ENCODE results near the gene GMDS.

The GMDS gene

GRCh38 chr6:1873781-1874180 is 371.6 kb downstream of the GMDS start:
- no peaks in the 10 kb centered on the region for H3K9me3 ChIP-seq (ENCODE audit: insufficient read depth, low read depth, low read length)
- no peaks in the 10 kb centered on the region for H3K27me3 ChIP-seq (ENCODE audit: insufficient read depth, low read length)
- H3K9ac ChIP-seq (ENCODE audit: low read length): no peak overlapping the region
- no peak overlapping the region for H3K14ac ChIP-seq (ENCODE audit: low read length)
- H4K12ac ChIP-seq (ENCODE audit: low read depth, low read length): no peak overlapping the region
- no peak overlapping the region for H4K91ac ChIP-seq (ENCODE audit: low read depth, low read length)
- H3K18ac ChIP-seq (ENCODE audit: low read length): no peak overlapping the region
- H3K4me3 ChIP-seq (ENCODE audit: low read depth, low read length): no peak overlapping the region
- no peak overlapping the region for H2AK5ac ChIP-seq (ENCODE audit: low read length)
- no peak overlapping the region for H2BK5ac ChIP-seq (ENCODE audit: low read depth, low read length, poor library complexity)
- H3K23ac ChIP-seq (ENCODE audit: low read length): no peak overlapping the region
- no peak overlapping the region for H3K4me2 ChIP-seq (ENCODE audit: low read length)
- no peak overlapping the region for H3K4ac ChIP-seq (ENCODE audit: low read depth, low read length)
- H2AFZ ChIP-seq (ENCODE audit: insufficient read depth, low read length, poor library complexity): no peak overlapping the region
- no peaks in the 10 kb centered on the region for H3K79me2 ChIP-seq (ENCODE audit: control insufficient read depth, insufficient read depth, low read length, poor library complexity)
- no peak overlapping the region for H4K8ac ChIP-seq (ENCODE audit: low read depth, low read length)
- H3K27ac ChIP-seq (ENCODE audit: low read depth, low read length): no peak overlapping the region
- H3K36me3 ChIP-seq (ENCODE audit: control insufficient read depth in 1 of 2, insufficient read depth in 2 of 2, low read length in 2 of 2): no peaks in the 10 kb centered on the region
- H3K4me1 ChIP-seq (ENCODE audit: control insufficient read depth in 1 of 2, insufficient read depth in 2 of 2, low read length in 2 of 2): peaks cover 2 to 16% of the 10 kb centered on the region in 2 experiments
- no peak for DNase-seq
- H2BK12ac ChIP-seq (ENCODE audit: low read length): no peak overlapping the region
- whole genome bisulfite sequencing (ENCODE audit: extremely low coverage, insufficient coverage, insufficient read length): 100% methylated on average over 2 of the region's 11 CpGs
- no peak overlapping the region for H2BK120ac ChIP-seq (ENCODE audit: insufficient read depth, low read length, poor library complexity)
- H3K79me1 ChIP-seq (ENCODE audit: low read length): no peaks in the 10 kb centered on the region

- H3K4me2 ChIP-seq (ENCODE audit: low read length): peak overlapping the region; percentile 4
- H3K27me3 ChIP-seq (ENCODE audit: insufficient read depth, low read length): no peaks in the 10 kb centered on the region
- H3K27ac ChIP-seq (ENCODE audit: low read depth, low read length): no peak overlapping the region
- H2BK12ac ChIP-seq (ENCODE audit: low read length): no peak overlapping the region
- H3K79me2 ChIP-seq (ENCODE audit: control insufficient read depth, insufficient read depth, low read length, poor library complexity): no peaks in the 10 kb centered on the region
- H3K18ac ChIP-seq (ENCODE audit: low read length): no peak overlapping the region
- no peak overlapping the region for H4K8ac ChIP-seq (ENCODE audit: low read depth, low read length)
- H2BK5ac ChIP-seq (ENCODE audit: low read depth, low read length, poor library complexity): no peak overlapping the region
- no peak overlapping the region for H3K4ac ChIP-seq (ENCODE audit: low read depth, low read length)
- H2BK120ac ChIP-seq (ENCODE audit: insufficient read depth, low read length, poor library complexity): no peak overlapping the region
- no peak overlapping the region for H2AK5ac ChIP-seq (ENCODE audit: low read length)
- H3K9me3 ChIP-seq (ENCODE audit: insufficient read depth, low read depth, low read length): no peaks in the 10 kb centered on the region
- H3K36me3 ChIP-seq (ENCODE audit: control insufficient read depth in 1 of 2, insufficient read depth in 2 of 2, low read length in 2 of 2): no peaks in the 10 kb centered on the region
- no peak overlapping the region for H4K91ac ChIP-seq (ENCODE audit: low read depth, low read length)
- H4K12ac ChIP-seq (ENCODE audit: low read depth, low read length): no peak overlapping the region
- no peak overlapping the region for H3K4me3 ChIP-seq (ENCODE audit: low read depth, low read length)
- H3K23ac ChIP-seq (ENCODE audit: low read length): no peak overlapping the region
- WGBS (ENCODE audit: extremely low coverage, insufficient coverage, insufficient read length): no CpG with 5 or more reads among the region's 11 CpGs
- peak in 1 of 2 donors; percentile 15 for DNase-seq
- peaks cover 2 to 16% of the 10 kb centered on the region in 2 experiments for H3K4me1 ChIP-seq (ENCODE audit: control insufficient read depth in 1 of 2, insufficient read depth in 2 of 2, low read length in 2 of 2)
- no peaks in the 10 kb centered on the region for H3K79me1 ChIP-seq (ENCODE audit: low read length)
- no peak overlapping the region for H3K14ac ChIP-seq (ENCODE audit: low read length)
- H3K9ac ChIP-seq (ENCODE audit: low read length): no peak overlapping the region
- H2AFZ ChIP-seq (ENCODE audit: insufficient read depth, low read length, poor library complexity): no peak overlapping the region
Measured at GRCh38 chr6:1872649-1873131, 372.7 kb downstream of the GMDS start.

- H3K36me3 ChIP-seq (ENCODE audit: control insufficient read depth in 1 of 2, insufficient read depth in 2 of 2, low read length in 2 of 2): no peaks in the 10 kb centered on the region
- no peaks in the 10 kb centered on the region for H3K79me1 ChIP-seq (ENCODE audit: low read length)
- H3K18ac ChIP-seq (ENCODE audit: low read length): no peak overlapping the region
- H3K79me2 ChIP-seq (ENCODE audit: control insufficient read depth, insufficient read depth, low read length, poor library complexity): no peaks in the 10 kb centered on the region
- no peak overlapping the region for H3K4me3 ChIP-seq (ENCODE audit: low read depth, low read length)
- H3K27ac ChIP-seq (ENCODE audit: low read depth, low read length): no peak overlapping the region
- no peak overlapping the region for H3K4ac ChIP-seq (ENCODE audit: low read depth, low read length)
- no peak overlapping the region for H2BK12ac ChIP-seq (ENCODE audit: low read length)
- H3K27me3 ChIP-seq (ENCODE audit: insufficient read depth, low read length): no peaks in the 10 kb centered on the region
- no peak overlapping the region for H2AK5ac ChIP-seq (ENCODE audit: low read length)
- no peak overlapping the region for H4K91ac ChIP-seq (ENCODE audit: low read depth, low read length)
- no peaks in the 10 kb centered on the region for H3K9me3 ChIP-seq (ENCODE audit: insufficient read depth, low read depth, low read length)
- no peak overlapping the region for H4K8ac ChIP-seq (ENCODE audit: low read depth, low read length)
- no peak overlapping the region for H2BK120ac ChIP-seq (ENCODE audit: insufficient read depth, low read length, poor library complexity)
- no peak overlapping the region for H3K4me2 ChIP-seq (ENCODE audit: low read length)
- H2AFZ ChIP-seq (ENCODE audit: insufficient read depth, low read length, poor library complexity): no peak overlapping the region
- H4K12ac ChIP-seq (ENCODE audit: low read depth, low read length): no peak overlapping the region
- H2BK5ac ChIP-seq (ENCODE audit: low read depth, low read length, poor library complexity): no peak overlapping the region
- H3K4me1 ChIP-seq (ENCODE audit: control insufficient read depth in 1 of 2, insufficient read depth in 2 of 2, low read length in 2 of 2): peaks cover 2 to 14% of the 10 kb centered on the region in 2 experiments
- no peak for DNase-seq
- no CpG with 5 or more reads among the region's 8 CpGs for WGBS (ENCODE audit: extremely low coverage, insufficient coverage, insufficient read length)
- H3K14ac ChIP-seq (ENCODE audit: low read length): no peak overlapping the region
- no peak overlapping the region for H3K9ac ChIP-seq (ENCODE audit: low read length)
- no peak overlapping the region for H3K23ac ChIP-seq (ENCODE audit: low read length)
Measured at GRCh38 chr6:1871724-1872315, 373.6 kb downstream of the GMDS start.

- Histone ChIP-seq H3K18ac (ENCODE audit: low read length) (no peak overlapping the region), H3K79me1 (ENCODE audit: low read length) (no peaks in the 10 kb centered on the region), H3K27ac (ENCODE audit: low read depth, low read length) (no peak overlapping the region), H2BK5ac (ENCODE audit: low read depth, low read length, poor library complexity) (no peak overlapping the region), H3K4ac (ENCODE audit: low read depth, low read length) (no peak overlapping the region), H2BK120ac (ENCODE audit: insufficient read depth, low read length, poor library complexity) (no peak overlapping the region), H3K9ac (ENCODE audit: low read length) (no peak overlapping the region), H3K4me2 (ENCODE audit: low read length) (no peak overlapping the region), H3K27me3 (ENCODE audit: insufficient read depth, low read length) (no peaks in the 10 kb centered on the region), H3K79me2 (ENCODE audit: control insufficient read depth, insufficient read depth, low read length, poor library complexity) (no peaks in the 10 kb centered on the region), H3K36me3 (ENCODE audit: control insufficient read depth in 1 of 2, insufficient read depth in 2 of 2, low read length in 2 of 2) (no peaks in the 10 kb centered on the region), H3K4me3 (ENCODE audit: low read depth, low read length) (no peak overlapping the region), H2AFZ (ENCODE audit: insufficient read depth, low read length, poor library complexity) (no peak overlapping the region), H3K9me3 (ENCODE audit: insufficient read depth, low read depth, low read length) (no peaks in the 10 kb centered on the region), H3K14ac (ENCODE audit: low read length) (no peak overlapping the region), H4K91ac (ENCODE audit: low read depth, low read length) (no peak overlapping the region), H4K8ac (ENCODE audit: low read depth, low read length) (no peak overlapping the region), H3K23ac (ENCODE audit: low read length) (no peak overlapping the region), H4K12ac (ENCODE audit: low read depth, low read length) (no peak overlapping the region), H2BK12ac (ENCODE audit: low read length) (no peak overlapping the region), H3K4me1 (ENCODE audit: control insufficient read depth in 1 of 2, insufficient read depth in 2 of 2, low read length in 2 of 2) (peaks cover 2 to 14% of the 10 kb centered on the region in 2 experiments), H2AK5ac (ENCODE audit: low read length) (no peak overlapping the region)
- DNase-seq: no peak
- no CpG with 5 or more reads among the region's 7 CpGs for WGBS (ENCODE audit: extremely low coverage, insufficient coverage, insufficient read length)
Measured at GRCh38 chr6:1870932-1871331, 374.5 kb downstream of the GMDS start.
